K562 (cell line): Measurements from ENCODE around the gene PKDCC. TPM values are rescaled to one million over a fixed set of nuclear protein-coding genes. Genes with fewer than 3 reads are reported as not detected.

Experiments
- polyA plus RNA-seq, 8 experiments: library from polyadenylated mRNA; depleted of rRNA in 4 of 8; stranded (reverse) in 5 of 8; unstranded in 3 of 8; fragments of >200 nt; fragmentation: Nextera tagmentation in 2 of 8; fragmentation: Illumina TruSeq in 1 of 8; extraction: Ambion mirVana in 2 of 8; extraction: Trizol in 1 of 8; gene quantifications; 2 replicates each; pipeline versions ENCODE4 v1.2.1 to v1.2.3, GENCODE V29; 2011 to 2014; ENCODE audit warnings: inconsistent platforms in 1 of 8, missing spikeins in 1 of 8
- total RNA-seq, 7 experiments: library from RNA; depleted of rRNA in 6 of 7; stranded (reverse); fragments of >200 nt in 6 of 7; fragmentation: Illumina TruSeq in 2 of 7; extraction: Trizol in 2 of 7; gene quantifications; 2 replicates each; pipeline versions ENCODE4 v1.2.1 to v1.2.3, GENCODE V29; 2011 to 2021; ENCODE audit warnings: low replicate concordance in 1 of 7

Gene PKDCC
- total and polyA plus RNA-seq, 9 of the 15 experiments (the other 6 are each of a cell fraction or from before 2014, with no cell fraction given): 0.62 to 14.8 (median 1.3) TPM; not detected in 2

Other genes with a start within 250 kb of the PKDCC start
- gene EML4, start 121.3 kb downstream of the PKDCC start, total RNA-seq (2014; rRNA removed): 27.9 and 28.0 TPM in 2 replicates
- 37.7 and 41.6 TPM in 2 replicates for gene EML4, start 121.3 kb downstream of the PKDCC start, total RNA-seq (2014; rRNA removed; fragmentation: Illumina TruSeq; extraction: Trizol)
- gene EML4, start 121.3 kb downstream of the PKDCC start, total RNA-seq (2015; rRNA removed; fragmentation: Illumina TruSeq; extraction: Trizol): 35.1 and 36.5 TPM in 2 replicates
- gene EML4, start 121.3 kb downstream of the PKDCC start, total RNA-seq (2021): 40.7 and 44.5 TPM in 2 replicates
- gene EML4, start 121.3 kb downstream of the PKDCC start, polyA plus RNA-seq (2011; rRNA removed): 37.5 and 48.3 TPM in 2 replicates
- gene EML4, start 121.3 kb downstream of the PKDCC start, polyA plus RNA-seq (2014; fragmentation: Illumina TruSeq; extraction: Trizol): 29.6 and 36.6 TPM in 2 replicates
- gene EML4, start 121.3 kb downstream of the PKDCC start, polyA plus RNA-seq (2014; fragmentation: Nextera tagmentation; extraction: Ambion mirVana): 10 to 100 TPM; 14.7 to 15.6 TPM
- 20.7 and 22.0 TPM in 2 replicates for gene EML4, start 121.3 kb downstream of the PKDCC start, polyA plus RNA-seq (2014; rRNA removed)